ENCODE data around the gene ICE2.

The ICE2 gene

DNA sequence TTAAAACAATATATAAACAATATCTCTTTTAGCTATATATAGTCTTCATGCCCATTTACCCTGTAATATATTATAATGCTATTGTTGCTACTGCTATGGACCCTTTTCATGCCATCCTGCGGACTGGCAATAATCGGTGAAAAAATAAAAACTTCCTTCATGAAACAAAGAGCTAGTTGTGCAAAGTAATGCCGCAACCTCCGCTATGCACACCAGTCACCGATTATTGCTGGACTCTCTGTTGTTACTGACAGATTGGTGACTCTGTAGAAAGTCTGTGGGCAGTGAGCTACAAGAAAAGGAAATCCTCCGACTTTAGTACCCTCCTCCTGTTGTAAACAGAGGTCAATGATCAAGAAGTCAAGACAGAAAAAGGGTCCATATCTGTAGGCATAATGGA is 17.9 kb upstream of the ICE2 start:
- DNase-seq (ENCODE audit: low read depth in 2 of 2), result no peak

DNA sequence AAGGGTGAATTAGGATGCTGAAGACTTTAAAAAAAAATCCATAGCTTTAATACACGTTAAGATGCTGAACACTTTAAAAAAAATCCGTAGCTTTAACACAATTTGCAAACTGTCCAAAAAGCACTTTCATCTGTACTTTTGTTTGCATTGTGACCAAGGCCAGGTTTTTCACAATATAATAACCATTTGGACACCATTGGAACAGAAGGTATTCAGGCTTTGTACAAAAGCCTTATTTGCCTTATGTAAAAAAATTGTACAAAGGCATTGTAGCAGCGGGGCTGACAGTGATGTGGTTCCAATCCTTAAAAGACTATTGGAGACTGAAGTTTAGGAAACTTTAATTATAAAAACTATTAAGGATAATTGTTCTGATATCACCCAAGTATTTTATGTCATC is 15.2 kb upstream of the ICE2 start:
- DNase-seq (ENCODE audit: low read depth in 2 of 2), result no peak

DNA sequence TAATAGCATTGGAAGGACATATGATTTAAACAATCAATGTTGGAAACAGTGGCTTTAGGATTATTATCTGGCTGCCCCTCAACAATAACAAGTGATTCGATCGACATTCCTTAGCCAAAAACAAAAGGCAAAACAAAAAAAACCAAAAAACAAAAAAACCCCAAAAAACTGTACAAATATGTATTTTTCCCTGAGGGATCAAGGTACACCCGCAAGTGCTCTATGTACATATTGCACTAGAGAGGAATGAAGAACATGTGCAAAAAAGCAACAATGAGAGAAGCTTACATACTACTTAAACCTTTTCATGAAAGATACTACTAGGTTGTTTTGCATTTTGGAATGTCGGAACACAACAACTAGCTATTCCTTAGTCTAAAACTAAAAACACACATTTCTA is 14.2 kb upstream of the ICE2 start:
- no peak for DNase-seq (ENCODE audit: low read depth in 2 of 2)

DNA sequence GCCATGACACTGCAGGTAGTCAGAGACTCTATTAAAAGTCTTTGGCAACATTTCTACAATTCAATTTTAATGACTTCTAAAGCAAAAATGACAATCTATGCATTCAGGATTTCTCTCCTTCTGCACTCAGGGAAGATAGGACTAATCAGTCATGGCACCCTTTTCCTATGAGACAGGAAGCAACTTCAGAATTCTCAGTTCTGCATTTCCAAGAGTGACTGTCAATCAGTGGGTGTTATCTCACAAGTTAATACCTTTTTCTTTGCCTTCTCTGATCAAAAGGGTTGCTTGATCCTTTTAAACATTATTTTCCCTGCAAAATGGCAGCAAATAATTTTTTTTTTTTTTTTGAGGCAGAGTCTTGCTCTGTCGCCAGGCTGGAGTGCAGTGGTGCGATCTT is 7.8 kb upstream of the ICE2 start:
- no peak for DNase-seq (ENCODE audit: low read depth in 2 of 2)

DNA sequence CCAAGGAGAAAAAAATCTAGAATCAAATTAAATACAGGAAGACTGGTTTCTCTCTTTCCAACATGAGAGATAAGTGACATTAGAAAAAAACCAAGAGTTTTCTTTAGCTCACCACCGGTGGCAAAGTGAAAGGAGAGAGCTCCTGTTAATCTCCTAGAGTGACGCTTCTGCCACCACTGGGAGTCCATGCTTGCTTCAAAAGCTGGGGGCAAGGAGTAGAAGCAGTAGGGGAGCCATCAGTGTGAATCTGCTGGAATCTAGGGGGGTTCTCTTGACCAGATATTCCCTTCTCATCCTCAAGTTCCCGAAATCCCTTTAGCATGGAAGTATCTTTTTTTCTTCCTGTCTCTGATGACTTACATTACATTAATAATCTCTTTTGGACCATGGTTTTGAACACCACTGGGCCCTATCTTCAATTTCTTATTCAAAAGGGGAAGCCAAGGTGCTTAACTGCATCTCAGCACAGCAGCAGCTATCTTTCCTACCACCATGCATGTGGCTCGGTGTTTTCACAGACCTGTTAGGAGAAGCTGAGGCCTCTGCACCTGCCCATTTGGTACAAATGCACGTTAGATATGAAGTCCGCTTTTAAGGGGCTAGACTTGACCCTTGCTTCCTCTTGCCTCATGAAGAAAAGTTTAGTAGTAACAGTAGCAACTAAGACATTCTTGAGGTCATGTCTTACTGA is 6.6 kb upstream of the ICE2 start:
- no peak for DNase-seq (ENCODE audit: low read depth in 2 of 2)

DNA sequence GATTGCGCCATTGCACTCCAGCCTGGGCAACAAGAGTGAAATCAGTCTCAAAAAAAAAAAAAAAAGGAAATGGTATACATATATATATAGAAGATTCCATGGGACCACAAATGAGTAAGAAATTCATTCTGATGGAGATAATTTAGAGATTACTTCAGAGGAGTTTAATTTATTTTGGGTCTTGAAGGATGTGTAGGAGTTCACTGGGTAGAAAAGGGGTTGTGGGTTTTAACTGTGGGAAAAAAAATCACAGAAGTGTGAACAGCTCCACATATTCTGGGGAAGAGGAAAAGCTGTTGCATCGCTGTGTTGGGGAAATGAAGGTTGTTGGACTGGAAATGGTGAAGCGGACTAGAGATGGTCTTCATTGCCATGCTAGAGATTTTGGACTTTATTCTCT is 4.1 kb upstream of the ICE2 start:
- no peak for DNase-seq (ENCODE audit: low read depth in 2 of 2)

DNA sequence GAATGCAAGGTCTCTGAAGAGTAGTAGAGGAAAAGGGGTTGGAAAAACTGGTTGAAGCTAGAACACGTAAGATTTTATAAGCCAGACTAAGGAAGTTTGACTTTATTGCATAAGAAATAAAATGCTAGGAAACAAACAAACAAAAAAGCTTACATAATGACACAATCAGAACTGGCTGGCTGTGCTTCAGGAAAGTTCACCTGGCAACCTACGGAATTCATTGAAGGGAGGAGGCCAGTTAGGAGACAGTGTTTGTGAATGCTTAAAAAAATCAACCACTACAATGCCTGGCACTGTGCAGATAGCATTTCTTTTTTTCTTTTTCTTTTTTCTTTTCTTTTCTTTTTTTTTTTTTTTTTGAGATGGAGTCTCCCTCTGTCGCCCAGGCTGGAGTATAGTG is 1.9 kb upstream of the ICE2 start:
- DNase-seq (ENCODE audit: low read depth in 2 of 2), result no peak

DNA sequence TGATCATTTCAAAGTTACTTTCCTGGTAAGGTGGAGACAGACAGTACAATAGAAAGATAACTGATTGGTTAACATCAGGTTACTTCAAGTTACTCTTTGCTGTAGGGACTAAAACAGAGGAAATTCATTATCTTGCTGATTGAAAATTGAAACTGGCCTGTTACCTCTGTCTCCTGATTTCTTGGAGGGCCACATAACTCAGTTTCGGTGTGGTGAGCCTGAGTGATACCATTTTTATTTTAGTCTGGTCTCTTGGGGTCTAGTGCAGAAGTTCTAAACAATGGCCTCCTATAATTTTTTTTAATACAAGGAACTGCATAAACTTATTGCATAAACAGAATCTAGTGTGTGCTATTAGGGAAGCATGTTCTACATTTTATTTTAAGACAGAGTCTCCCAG is 1.2 kb upstream of the ICE2 start:
- no peak for DNase-seq (ENCODE audit: low read depth in 2 of 2)

DNA sequence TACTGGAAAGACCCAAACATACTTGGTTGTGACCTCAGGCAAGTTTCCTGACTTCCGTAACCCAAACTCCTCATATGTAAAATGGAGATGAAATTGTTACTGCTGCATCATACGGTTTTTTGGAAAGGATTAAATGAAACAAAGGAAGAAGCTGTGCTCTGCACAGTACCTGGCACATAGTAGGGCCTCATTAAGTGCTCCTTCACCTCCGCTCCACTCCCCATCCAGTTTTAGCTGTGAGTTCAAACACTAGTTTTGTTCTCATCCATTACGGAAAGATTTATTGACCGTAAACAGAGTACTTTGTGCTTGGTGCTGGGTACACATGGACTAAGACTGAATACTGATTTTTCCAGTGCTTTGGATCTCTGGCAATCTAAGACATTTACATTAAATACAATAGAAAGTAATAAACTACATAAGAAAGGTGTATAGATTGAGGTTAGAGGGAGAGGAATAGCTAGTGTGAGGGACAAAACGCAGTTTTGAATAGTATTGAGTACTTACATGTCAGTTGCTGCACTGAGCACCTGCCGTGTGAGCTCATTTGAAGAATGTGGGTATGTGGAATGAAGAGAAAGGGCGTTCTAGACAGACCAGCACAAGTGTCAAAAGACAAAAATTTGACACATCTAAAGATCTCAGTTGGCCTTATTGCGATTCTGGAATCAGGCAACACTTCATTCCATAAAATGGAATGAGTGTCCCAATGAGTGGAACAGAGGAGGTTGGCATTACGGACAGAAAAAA is 594 bp upstream of the ICE2 start:
- DNase-seq (ENCODE audit: low read depth in 2 of 2), result no peak

DNA sequence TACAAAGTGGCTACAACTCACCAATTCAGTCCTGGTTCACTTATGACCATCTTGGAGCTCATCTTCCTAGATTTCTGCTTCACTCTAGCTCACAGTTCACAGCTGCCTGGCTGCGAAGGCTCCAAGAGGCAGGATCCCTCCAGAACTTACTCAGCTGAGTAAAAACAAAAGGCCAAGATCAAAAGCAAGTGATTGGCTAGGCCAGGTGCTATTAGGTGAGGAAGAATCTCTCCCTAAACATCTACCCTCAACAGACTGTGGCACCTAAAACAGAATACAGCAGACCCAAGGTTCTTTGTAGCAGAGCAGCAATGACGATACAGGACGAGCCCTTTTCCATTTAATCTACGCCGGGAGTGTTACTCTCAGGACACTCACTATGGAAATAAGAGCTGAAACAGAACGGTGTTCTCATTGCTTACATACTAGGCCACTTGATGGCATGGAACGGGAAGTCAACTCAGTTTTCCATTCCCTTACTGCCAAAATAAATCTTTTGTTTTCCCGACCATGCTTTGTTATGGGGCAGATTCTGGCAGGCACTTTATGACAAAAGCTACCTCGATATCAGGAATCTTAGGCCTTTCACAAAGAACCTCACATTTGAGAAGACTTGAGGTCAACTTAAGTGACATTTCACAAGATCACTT is 901 bp downstream of the ICE2 start:
- no peak for DNase-seq (ENCODE audit: low read depth in 2 of 2)

DNA sequence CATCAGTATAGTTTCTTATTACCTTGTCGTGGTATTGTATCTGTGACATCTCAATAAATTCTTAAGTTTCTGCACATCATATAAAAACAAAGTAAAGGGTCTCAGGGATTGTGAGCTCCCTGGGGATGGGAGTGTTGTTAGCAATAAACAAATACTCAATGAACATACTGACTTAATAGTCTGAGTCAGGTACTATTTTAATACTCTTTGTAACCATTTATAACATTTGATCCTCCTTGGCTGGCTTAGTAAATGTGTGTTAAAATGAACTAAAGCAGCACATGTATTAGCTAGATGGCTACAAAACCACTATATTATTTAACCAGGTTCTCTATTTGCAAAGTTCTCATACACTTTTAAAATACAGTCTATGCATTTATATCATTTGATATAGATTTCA is 1.8 kb downstream of the ICE2 start:
- no peak for DNase-seq (ENCODE audit: low read depth in 2 of 2)

DNA sequence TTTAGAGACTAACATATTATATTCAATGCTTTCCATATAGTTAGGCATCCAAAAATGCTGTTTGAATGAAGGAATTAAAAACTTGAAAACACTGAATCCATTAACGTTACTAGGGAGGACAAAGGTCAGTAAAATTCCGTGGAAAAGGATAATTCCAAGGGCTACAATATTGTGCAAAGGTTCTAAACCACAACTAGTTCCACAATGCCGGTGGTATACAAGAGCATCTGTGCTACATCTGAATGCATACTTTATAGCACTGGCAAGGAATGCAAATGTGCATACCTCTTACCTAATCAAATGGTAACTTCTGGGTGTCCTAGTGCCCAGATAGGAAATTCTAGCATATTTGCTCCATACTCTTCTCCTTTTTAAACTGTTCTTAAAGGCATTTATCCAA is 2.2 kb downstream of the ICE2 start:
- no peak for DNase-seq (ENCODE audit: low read depth in 2 of 2)

DNA sequence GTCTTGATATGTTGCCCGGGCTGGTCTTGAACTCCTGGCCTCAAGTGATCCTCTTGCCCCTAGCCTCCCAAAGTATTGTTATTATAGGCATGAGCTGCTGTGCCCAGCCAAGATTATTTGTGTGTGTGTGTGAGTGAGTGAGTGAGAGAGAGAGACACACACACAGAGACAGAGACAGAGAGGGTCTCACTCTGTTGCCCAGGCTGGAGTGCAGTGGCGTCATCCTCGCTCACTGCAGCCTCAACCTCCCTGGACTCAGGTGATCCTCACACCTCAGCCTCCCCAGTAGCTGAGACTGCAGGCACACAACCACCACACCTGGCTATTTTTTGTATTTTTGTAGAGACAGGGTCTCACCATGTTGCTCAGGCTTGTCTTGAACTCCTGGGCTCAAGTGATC is 5.8 kb downstream of the ICE2 start:
- no peak for DNase-seq (ENCODE audit: low read depth in 2 of 2)

DNA sequence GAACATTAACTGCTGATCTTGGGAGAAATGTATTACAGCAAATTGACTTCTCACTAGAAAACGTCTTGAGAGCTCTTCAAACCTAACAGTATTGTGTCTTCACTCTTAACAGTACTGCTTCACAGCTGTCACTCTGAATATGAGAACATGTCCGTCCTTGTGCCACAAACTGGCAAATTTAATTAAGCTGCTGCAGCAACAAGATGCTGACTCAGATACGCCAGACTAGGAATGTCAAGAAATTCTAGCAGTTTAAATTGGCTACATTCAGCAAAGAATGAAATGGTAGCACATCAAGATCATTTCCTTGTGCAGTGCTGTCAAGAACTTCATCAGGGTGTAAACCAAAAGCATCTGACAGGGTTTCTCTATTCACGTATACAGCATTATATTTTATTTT is 7.6 kb downstream of the ICE2 start:
- DNase-seq (ENCODE audit: low read depth in 2 of 2), result no peak

DNA sequence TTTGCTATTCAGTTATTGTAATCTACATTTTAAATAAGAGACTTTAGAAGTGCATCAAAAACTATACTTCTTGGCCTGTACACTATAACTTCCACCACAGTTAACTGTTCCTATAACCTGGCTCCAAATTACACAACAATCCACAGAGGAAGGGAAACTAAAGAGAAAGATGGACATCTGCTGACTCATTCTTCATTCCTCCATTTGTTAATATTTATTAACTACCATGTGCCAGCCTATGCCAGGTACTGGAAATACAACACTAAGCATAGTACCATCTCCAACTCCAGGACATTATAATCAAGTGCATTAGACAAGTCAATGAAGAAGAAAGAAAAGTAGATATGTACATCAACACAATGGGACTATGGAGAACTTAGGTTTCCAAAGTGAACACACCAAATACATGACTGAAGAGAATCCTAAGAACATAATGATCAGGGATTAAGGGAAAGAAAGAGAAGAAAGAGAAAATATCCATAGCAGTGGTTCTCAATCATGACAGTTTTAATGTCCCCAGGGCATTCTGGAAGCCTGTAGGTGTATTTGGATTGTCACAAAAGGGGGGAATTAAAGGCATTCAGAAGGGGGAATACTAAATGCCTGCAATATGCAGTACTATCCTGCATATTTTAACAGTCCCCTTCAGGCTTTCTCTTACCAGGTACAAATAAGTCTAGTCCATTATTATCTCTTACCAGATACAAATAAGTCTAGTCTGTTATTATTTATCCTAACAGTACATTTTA is 8.9 kb downstream of the ICE2 start:
- no peak for DNase-seq (ENCODE audit: low read depth in 2 of 2)

DNA sequence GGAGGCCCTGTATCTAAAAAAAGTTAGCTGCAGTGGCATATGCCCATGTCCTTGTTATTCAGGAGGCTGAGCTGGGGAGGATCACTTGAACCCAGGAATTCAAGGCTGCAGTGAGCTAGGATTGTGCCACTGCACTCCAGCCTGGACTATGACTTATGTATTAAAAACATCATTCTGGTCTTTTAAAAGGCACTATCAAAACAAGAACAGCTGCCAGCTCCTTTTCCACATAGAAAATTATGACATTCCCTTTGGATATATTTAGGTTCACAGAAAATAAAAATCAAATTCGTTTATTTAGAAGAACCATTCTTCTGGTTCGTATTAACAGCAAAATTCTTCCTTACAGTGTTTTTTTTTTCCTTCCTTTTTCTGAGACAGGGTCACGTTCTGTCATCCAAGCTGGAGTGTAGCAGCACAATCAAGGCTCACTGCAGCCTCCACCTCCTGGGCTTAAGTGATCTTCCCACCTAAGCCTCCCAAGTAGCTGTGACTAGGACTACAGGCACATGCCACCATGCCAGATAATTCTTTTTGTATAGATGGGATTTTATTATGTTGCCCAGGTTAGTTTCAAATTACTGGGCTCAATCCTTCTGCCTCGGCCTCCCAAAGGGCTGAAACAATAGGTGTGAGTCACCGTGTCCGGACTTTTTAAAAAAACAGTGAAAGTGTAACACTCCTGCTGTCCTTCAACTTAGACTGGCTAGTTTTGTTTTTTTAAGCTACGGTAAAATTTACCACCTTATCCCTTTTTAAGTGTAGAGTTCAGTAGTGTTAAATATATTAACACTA is 13.9 kb downstream of the ICE2 start:
- no peak for DNase-seq (ENCODE audit: low read depth in 2 of 2)

DNA sequence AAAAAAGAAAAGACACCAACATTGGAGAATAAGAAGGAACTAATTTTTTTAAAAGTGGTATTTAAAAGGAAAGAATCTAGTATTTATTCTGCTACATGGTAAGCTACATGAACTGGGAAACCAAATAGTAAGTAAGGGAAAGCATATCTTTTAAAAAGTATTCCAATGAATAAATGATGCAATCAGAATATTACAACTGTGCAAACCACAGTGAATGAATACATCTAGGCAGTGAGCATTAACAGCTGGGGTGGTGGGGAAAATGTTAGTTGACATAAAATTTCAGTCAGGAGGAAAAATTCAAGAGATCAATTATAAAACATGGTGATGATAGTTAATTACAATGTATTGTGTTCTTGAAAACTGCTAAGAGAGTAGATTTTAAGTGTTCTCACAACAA is 16.9 kb downstream of the ICE2 start:
- DNase-seq (ENCODE audit: low read depth in 2 of 2), result no peak

DNA sequence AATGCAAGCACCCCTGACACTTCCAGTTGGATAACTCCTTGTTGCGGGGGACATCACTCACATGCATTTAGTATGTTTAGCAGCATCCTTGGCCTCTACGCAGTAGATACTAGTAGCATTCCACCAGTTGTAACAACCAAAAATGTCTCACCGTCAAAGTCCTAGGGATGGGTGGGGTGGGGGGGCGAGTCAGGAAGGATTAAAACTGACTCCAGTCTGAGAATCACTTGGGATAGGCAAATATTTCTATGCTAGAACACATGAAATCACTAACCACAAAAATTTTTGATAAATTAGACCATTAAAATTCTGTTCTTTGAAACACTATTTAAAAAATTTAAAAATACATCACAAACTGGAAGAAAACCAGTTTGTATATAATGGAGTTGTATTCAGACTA is 18.0 kb downstream of the ICE2 start:
- no peak for DNase-seq (ENCODE audit: low read depth in 2 of 2)

DNA sequence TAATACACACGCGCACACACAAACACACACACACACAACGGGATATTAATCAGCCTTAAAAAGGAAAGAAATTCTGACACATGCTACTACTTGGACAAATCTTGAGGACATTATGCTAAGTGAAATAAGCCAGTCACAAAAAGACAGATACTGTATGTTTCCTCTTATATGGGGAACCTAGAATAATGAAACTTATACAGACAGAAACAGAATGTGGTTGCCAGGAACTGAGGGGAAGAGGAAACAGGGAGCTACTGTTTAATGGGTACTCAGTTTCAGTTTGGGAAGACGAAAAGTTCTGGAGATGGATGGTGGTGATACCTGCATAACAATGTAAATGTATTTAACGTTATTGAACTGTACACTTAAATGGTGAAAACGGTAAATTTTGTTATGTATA is 20.2 kb downstream of the ICE2 start:
- DNase-seq (ENCODE audit: low read depth in 2 of 2), result no peak

DNA sequence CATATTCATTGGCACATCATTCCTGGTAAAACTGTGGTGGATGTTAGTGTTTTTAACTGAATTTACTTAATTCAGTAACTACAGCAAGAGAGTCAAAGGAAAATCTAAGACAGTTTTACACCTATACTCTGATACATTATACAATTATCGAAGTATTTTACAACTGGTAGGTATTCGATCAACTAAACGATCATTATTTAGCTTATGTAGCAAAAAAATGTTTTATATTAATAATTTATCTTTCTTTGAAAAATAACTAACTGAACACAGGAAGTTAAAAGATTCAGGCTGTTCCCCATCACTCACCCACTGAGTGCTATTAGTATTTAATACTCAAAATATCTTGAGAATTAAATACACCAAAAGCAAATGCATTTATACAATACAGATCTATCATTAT is 21.0 kb downstream of the ICE2 start:
- DNase-seq (ENCODE audit: low read depth in 2 of 2), result no peak

DNA sequence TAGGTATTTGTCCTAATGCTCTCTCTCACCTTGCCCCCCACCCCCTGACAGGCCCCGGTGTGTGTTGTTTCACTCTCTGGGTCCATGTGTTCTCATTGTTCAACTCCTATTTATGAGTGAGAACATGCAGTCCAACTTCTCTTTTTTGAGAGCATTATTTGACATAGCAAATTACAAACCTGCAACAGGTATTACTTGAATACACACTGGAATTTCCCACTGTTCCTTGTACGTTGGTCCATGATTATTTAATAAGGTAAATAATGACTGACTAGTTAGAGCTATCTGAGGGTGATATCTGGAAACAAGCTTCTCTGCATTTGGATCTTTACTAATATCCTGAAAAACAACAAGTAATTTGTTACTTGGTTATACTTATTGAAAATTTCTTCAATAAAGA is 24.1 kb downstream of the ICE2 start:
- DNase-seq (ENCODE audit: low read depth in 2 of 2), result no peak

Data from stimulated activated CD4-positive, alpha-beta T cell treated with anti-CD3 and anti-CD28 coated beads, Interleukin-4, amount 100 ng/mL, for 48 hours (primary cell).